Sigmoid colon (tissue), 4 donors: ENCODE results near the gene PLB1.

ENCODE experiments used
- CTCF ChIP-seq, 4 experiments: fragments of 450-650 bp in 3 of 4; fragments of 200-600 bp in 1 of 4; IDR thresholded peaks; one replicate each; pipeline ENCODE4 v1.5.1; 2016 to 2019; ENCODE audit warnings: antibody characterized with exemption in 4 of 4, mild to moderate bottlenecking in 3 of 4, moderate library complexity in 2 of 4
- POLR2AphosphoS5 ChIP-seq, 4 donors: sonication (generic); formaldehyde crosslinking; IDR thresholded peaks; one replicate each; pipeline ENCODE4 v1.6.1; 2017; ENCODE audit warnings: antibody characterized with exemption in 4 of 4

- no peak for TF ChIP-seq CTCF (IDR thresholded peaks at IDR 0.05)
- no peak for TF ChIP-seq POLR2AphosphoS5 (IDR thresholded peaks at IDR 0.05)
Observed at GRCh38 chr2:28496781-28497180, 921 bp downstream of the PLB1 start.
